Breast epithelium (tissue), 4 donors: ENCODE results near the gene RAPH1. TPM values are rescaled to one million over a fixed set of nuclear protein-coding genes. Genes with fewer than 3 reads are reported as not detected.

ENCODE experiments used
- DNase-seq, 2 donors: peaks; one replicate each; pipeline ENCODE4 v3.0.0-alpha.2; 2019; ENCODE audit warnings: low spot score in 2 of 2
- H3K27ac ChIP-seq, 2 donors: fragments of 200-600 bp; sonication (generic) in 1 of 2; one replicate each; pipeline ENCODE4 v1.5.1; 2016 to 2019; ENCODE audit warnings: mild to moderate bottlenecking in 1 of 2
- H3K27me3 ChIP-seq, 2 donors: fragments of 200-600 bp; sonication (generic) in 1 of 2; one replicate each; pipeline versions ENCODE4 v1.5.1 to v1.6.0; 2017 to 2019; ENCODE audit warnings: control low read depth in 1 of 2, mild to moderate bottlenecking in 1 of 2
- H3K36me3 ChIP-seq: fragments of 200-600 bp; one replicate; pipeline ENCODE4 v1.5.1; 2019
- H3K4me1 ChIP-seq, 2 donors: fragments of 200-600 bp; sonication (generic); one replicate each; pipeline ENCODE4 v1.5.1; 2016 to 2019; ENCODE audit warnings: control low read depth in 1 of 2
- H3K4me3 ChIP-seq, 3 donors: fragments of 200-600 bp; sonication (generic); 1 replicate in 2 of 3; 2 replicates in 1 of 3; pipeline ENCODE4 v1.5.1; 2016 to 2019; ENCODE audit warnings: mild to moderate bottlenecking in 3 of 3, moderate library complexity in 2 of 3
- H3K9me3 ChIP-seq, 2 donors: fragments of 200-600 bp; sonication (generic) in 1 of 2; one replicate each; pipeline ENCODE4 v1.5.1; 2016 to 2019; ENCODE audit warnings: control low read depth in 1 of 2
- CTCF ChIP-seq, 3 donors: fragments of 450-650 bp; IDR thresholded peaks; one replicate each; pipeline ENCODE4 v1.5.1; 2016 to 2017; ENCODE audit warnings: antibody characterized with exemption in 3 of 3, mild to moderate bottlenecking in 3 of 3, moderate library complexity in 3 of 3
- POLR2A ChIP-seq: fragments of 450-650 bp; IDR thresholded peaks from one replicate; pipeline ENCODE4 v1.6.1; 2016; ENCODE audit warnings: antibody characterized with exemption, mild to moderate bottlenecking, moderate library complexity
- POLR2AphosphoS5 ChIP-seq, 3 donors: sonication (generic); formaldehyde crosslinking; IDR thresholded peaks; one replicate each; pipeline ENCODE4 v1.6.1; 2017; ENCODE audit warnings: antibody characterized with exemption in 3 of 3
- intact Hi-C: fragments of 100-400 bp; cut with DNase I; formaldehyde crosslinking; loops from one replicate; pipeline ENCODE4 v1.15.1; 2023; ENCODE audit warnings: low total_unique reads
- total RNA-seq, 3 donors: library from RNA; depleted of rRNA; stranded (reverse); fragments of >200 nt; gene quantifications; one replicate each; pipeline ENCODE4 v1.1.0, GENCODE V29; 2016

RAPH1 gene
- total RNA-seq, 3 donors from 2014 or later: 33.0 to 66.9 (median 62.3) TPM

- no peak overlapping the region for H3K4me3 ChIP-seq
- no peaks in the 10 kb centered on the region for H3K27me3 ChIP-seq
- H3K4me1 ChIP-seq: no peaks in the 10 kb centered on the region
- TF ChIP-seq POLR2A (no peak), POLR2AphosphoS5 (IDR thresholded peaks at IDR 0.05) (no peak), CTCF (IDR thresholded peaks at IDR 0.05) (no peak)
- H3K9me3 ChIP-seq: no peaks in the 10 kb centered on the region
- H3K36me3 ChIP-seq: no peaks in the 10 kb centered on the region
- intact Hi-C loops: no loop called here
- no peak overlapping the region for H3K27ac ChIP-seq
- DNase-seq: no peak
Observed at GRCh38 chr2:203427061-203427460, 108.0 kb downstream of the RAPH1 start.

DNA sequence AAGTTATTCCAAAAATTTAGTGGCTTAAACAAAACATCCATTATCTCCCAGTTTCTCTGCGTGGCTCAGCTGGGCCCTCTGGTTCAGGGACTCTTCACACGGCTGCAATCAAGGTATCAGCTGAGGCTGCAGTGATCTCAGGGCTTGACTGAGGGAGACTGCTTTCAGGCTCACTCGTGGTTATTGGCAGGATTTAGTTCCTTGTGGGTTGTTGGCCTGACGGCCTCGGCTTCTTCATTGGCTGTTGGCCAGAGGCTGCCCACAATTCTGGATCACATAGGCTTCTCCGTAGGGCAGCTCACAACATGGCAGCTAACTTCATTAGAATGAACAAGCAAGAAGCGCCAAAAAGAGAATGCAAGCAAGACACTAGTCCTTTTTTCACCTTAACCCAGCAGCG is 116.8 kb downstream of the RAPH1 start:
- intact Hi-C loops: no loop called here
- Histone ChIP-seq H3K27me3 (no peaks in the 10 kb centered on the region), H3K4me1 (no peaks in the 10 kb centered on the region), H3K36me3 (no peaks in the 10 kb centered on the region), H3K9me3 (peaks cover 0 to 3% of the 10 kb centered on the region in 2 donors), H3K4me3 (no peak overlapping the region), H3K27ac (no peak overlapping the region)
- TF ChIP-seq CTCF (IDR thresholded peaks at IDR 0.05) (no peak), POLR2A (no peak), POLR2AphosphoS5 (IDR thresholded peaks at IDR 0.05) (no peak)
- DNase-seq: peak in 1 of 2 donors; percentile 46

GRCh38 chr2:203413796-203414195 is 121.3 kb downstream of the RAPH1 start:
- Histone ChIP-seq H3K27ac (no peak overlapping the region), H3K27me3 (no peaks in the 10 kb centered on the region), H3K4me1 (peaks cover 0 to 9% of the 10 kb centered on the region in 2 donors), H3K4me3 (no peak overlapping the region), H3K9me3 (no peaks in the 10 kb centered on the region), H3K36me3 (no peaks in the 10 kb centered on the region)
- no peak for DNase-seq
- TF ChIP-seq POLR2AphosphoS5 (IDR thresholded peaks at IDR 0.05) (no peak), CTCF (IDR thresholded peaks at IDR 0.05) (no peak), POLR2A (no peak)
- intact Hi-C loops: no loop called here

GRCh38 chr2:203412546-203413331 is 122.4 kb downstream of the RAPH1 start:
- Histone ChIP-seq H3K27ac (peak overlapping the region in 1 of 2 donors; percentile 36), H3K36me3 (no peaks in the 10 kb centered on the region), H3K4me3 (no peak overlapping the region), H3K27me3 (no peaks in the 10 kb centered on the region), H3K9me3 (no peaks in the 10 kb centered on the region), H3K4me1 (peaks cover 0 to 9% of the 10 kb centered on the region in 2 donors)
- TF ChIP-seq CTCF (IDR thresholded peaks at IDR 0.05) (no peak), POLR2AphosphoS5 (IDR thresholded peaks at IDR 0.05) (no peak), POLR2A (no peak)
- intact Hi-C loops: no loop called here
- DNase-seq: no peak

DNA sequence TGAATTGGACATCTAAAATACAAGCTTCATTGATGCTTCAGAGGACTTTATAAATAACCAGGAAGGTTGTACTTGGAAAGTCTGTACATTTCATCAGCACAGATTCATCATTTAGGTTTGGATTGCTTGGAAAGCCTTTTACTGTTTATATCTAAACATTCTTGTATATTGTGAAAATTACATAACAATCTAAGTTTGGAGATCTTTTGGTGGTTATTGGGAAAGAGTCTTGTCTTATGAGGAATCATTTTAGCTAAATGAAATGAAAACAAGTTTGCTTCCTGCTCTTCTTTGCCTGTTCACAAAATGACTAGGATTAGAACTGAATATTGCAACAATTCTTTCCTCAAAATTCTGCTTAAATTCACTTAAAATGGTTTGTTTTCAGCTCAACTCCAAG is 127.6 kb downstream of the RAPH1 start:
- Histone ChIP-seq H3K4me1 (peaks cover 0 to 6% of the 10 kb centered on the region in 2 donors), H3K27me3 (no peaks in the 10 kb centered on the region), H3K4me3 (no peak overlapping the region), H3K27ac (no peak overlapping the region), H3K36me3 (no peaks in the 10 kb centered on the region), H3K9me3 (no peaks in the 10 kb centered on the region)
- intact Hi-C loops: loop anchor here (2.0 kb wide), 1 partner anchor 35 kb away; no protein-coding TSS in a partner anchor
- no peak for DNase-seq
- no peak for TF ChIP-seq POLR2AphosphoS5 (IDR thresholded peaks at IDR 0.05)
- TF ChIP-seq CTCF (IDR thresholded peaks at IDR 0.05): no peak
- no peak for TF ChIP-seq POLR2A
